ENCODE measurements around the gene INSYN2B.
"Not testable (repeated sequence)": the region's sequence is repeated elsewhere in the genome, so short reads cannot be mapped to it uniquely, and the experiment has no call there.

INSYN2B gene

GRCh38 chr5:169840405-169840804 is 139.9 kb downstream of the INSYN2B start:
- DNase-seq: no peak

GRCh38 chr5:169838688-169839087 is 141.6 kb downstream of the INSYN2B start:
- DNase-seq: no peak

GRCh38 chr5:169837686-169838085 is 142.6 kb downstream of the INSYN2B start:
- DNase-seq: no peak

GRCh38 chr5:169836835-169837536 is 143.3 kb downstream of the INSYN2B start:
- no peak for DNase-seq

- DNase-seq: not testable (repeated sequence)
Measured at GRCh38 chr5:169834540-169834939, 145.8 kb downstream of the INSYN2B start.

- DNase-seq: not testable (repeated sequence)
Measured at GRCh38 chr5:169833681-169834292, 146.5 kb downstream of the INSYN2B start.

GRCh38 chr5:169832845-169833244 is 147.4 kb downstream of the INSYN2B start:
- DNase-seq: no peak

GRCh38 chr5:169832304-169832703 is 148.0 kb downstream of the INSYN2B start:
- DNase-seq: no peak

GRCh38 chr5:169831331-169831730 is 149.0 kb downstream of the INSYN2B start:
- DNase-seq: no peak

- no peak for DNase-seq
Measured at GRCh38 chr5:169828385-169828784, 151.9 kb downstream of the INSYN2B start.

GRCh38 chr5:169827769-169828168 is 152.5 kb downstream of the INSYN2B start:
- no peak for DNase-seq

- DNase-seq: no peak
Measured at GRCh38 chr5:169826618-169827017, 153.7 kb downstream of the INSYN2B start.

- no peak for DNase-seq
Measured at GRCh38 chr5:169817031-169817430, 163.3 kb downstream of the INSYN2B start.

GRCh38 chr5:169814522-169814921 is 165.8 kb downstream of the INSYN2B start:
- DNase-seq: no peak

Data from NCI-H446 (cell line).